Endothelial cell of umbilical vein (primary cell): Measurements from ENCODE around the gene MCCD1. TPM values are rescaled to one million over a fixed set of nuclear protein-coding genes. Genes with fewer than 3 reads are reported as not detected.

ENCODE experiments used
- BruUV-seq: library from RNA; stranded (reverse); fragments of 400-500 nt; replicated peaks from 2 replicates; lab custom pipeline; 2021; lab: Mats Ljungman, UMichigan
- CTCF ChIA-PET: fragments of 300-600, 350-600 bp; sonication (Branson Sonifier 250); formaldehyde crosslinking; loops from one replicate; lab custom pipeline; 2021; ENCODE audit warnings: antibody characterized with exemption, inconsistent platforms; lab: Charles Lee
- POLR2A ChIA-PET: fragments of 300-600, 350-600 bp; sonication (Branson Sonifier 250); formaldehyde crosslinking; loops from one replicate; lab custom pipeline; 2021; ENCODE audit warnings: antibody characterized with exemption, inconsistent platforms; lab: Charles Lee
- DNase-seq: peaks from one replicate; pipeline ENCODE4 v3.0.0-alpha.2; 2011; ENCODE audit warnings: low read depth, low spot score
- FAIRE-seq: peaks from 2 replicates; lab custom pipeline; 2011; peaks lifted over from hg19 to GRCh38; lab: Jason Lieb, UNC
- H2AFZ ChIP-seq: 2 replicates; pipeline ENCODE4 v1.6.0; 2012; ENCODE audit warnings: low read depth, low read length, control low read depth, inconsistent platforms
- H3K27ac ChIP-seq: 2 replicates; pipeline ENCODE4 v1.5.1; 2011; ENCODE audit warnings: low read depth, mild to moderate bottlenecking, control low read depth, low read length, moderate library complexity; ENCODE audit not compliant: insufficient read depth
- H3K27me3 ChIP-seq, 2 experiments: 2 replicates each; pipeline versions ENCODE4 v1.6.0 to v1.6.1; 2011; ENCODE audit warnings: low read length in 2 of 2, mixed read lengths in 1 of 2; ENCODE audit not compliant: control insufficient read depth in 2 of 2, insufficient read depth in 2 of 2
- H3K36me3 ChIP-seq, 2 experiments: 2 replicates in 1 of 2; 3 replicates in 1 of 2; pipeline ENCODE4 v1.5.1; 2011; ENCODE audit warnings: low read length in 2 of 2, mild to moderate bottlenecking in 1 of 2, moderate library complexity in 1 of 2; ENCODE audit not compliant: control insufficient read depth in 2 of 2, insufficient read depth in 2 of 2; ENCODE audit errors: extremely low read depth in 1 of 2
- H3K4me1 ChIP-seq: 3 replicates; pipeline ENCODE4 v1.5.1; 2011; ENCODE audit warnings: mild to moderate bottlenecking, low read length; ENCODE audit not compliant: control insufficient read depth, insufficient read depth; ENCODE audit errors: extremely low read depth
- H3K4me2 ChIP-seq: 2 replicates; pipeline ENCODE4 v1.6.1; 2011; ENCODE audit warnings: low read length, control low read depth, mixed read lengths; ENCODE audit not compliant: insufficient read depth
- H3K4me3 ChIP-seq, 3 experiments: fragments of 200-600 bp in 1 of 3; sonication (generic), shearing (Covaris generic) in 1 of 3; replicated peaks in 1 of 3; 2 replicates each; pipeline ENCODE4 v1.5.1; 2011 to 2016; ENCODE audit warnings: control low read depth in 3 of 3, low read length in 3 of 3, mild to moderate bottlenecking in 2 of 3, inconsistent platforms in 1 of 3, low read depth in 1 of 3, moderate library complexity in 1 of 3; ENCODE audit not compliant: insufficient read depth in 1 of 3
- H3K79me2 ChIP-seq: 2 replicates; pipeline ENCODE4 v1.6.0; 2012; ENCODE audit warnings: low read length, inconsistent platforms; ENCODE audit not compliant: control insufficient read depth, insufficient read depth
- H3K9ac ChIP-seq: replicated peaks from 2 replicates; pipeline ENCODE3; 2011; ENCODE audit warnings: low read length, control low read depth; ENCODE audit not compliant: insufficient read depth; ENCODE audit errors: extremely low read depth
- H3K9me1 ChIP-seq: replicated peaks from 3 replicates; pipeline ENCODE4 v1.6.0; 2011; ENCODE audit warnings: mild to moderate bottlenecking, low read length; ENCODE audit not compliant: control insufficient read depth, insufficient read depth; ENCODE audit errors: extremely low read depth
- H3K9me3 ChIP-seq: replicated peaks from 2 replicates; pipeline ENCODE4 v1.5.1; 2012; ENCODE audit warnings: low read length, inconsistent platforms; ENCODE audit not compliant: control insufficient read depth, insufficient read depth
- H4K20me1 ChIP-seq: replicated peaks from 2 replicates; pipeline ENCODE3; 2011; ENCODE audit warnings: mild to moderate bottlenecking, low read length; ENCODE audit not compliant: control insufficient read depth, insufficient read depth; ENCODE audit errors: extremely low read depth
- CTCF ChIP-seq, 2 donors: IDR thresholded peaks; 1 replicate in 1 of 2; 2 replicates in 1 of 2; pipeline ENCODE4 v1.5.1; 2011; ENCODE audit warnings: low read length in 2 of 2, mild to moderate bottlenecking in 2 of 2, moderate library complexity in 2 of 2, control low read depth in 1 of 2, inconsistent platforms in 1 of 2, low read depth in 1 of 2; ENCODE audit not compliant: insufficient read depth in 1 of 2; ENCODE audit errors: extremely low read depth in 1 of 2
- EZH2 ChIP-seq: IDR thresholded peaks from 2 replicates; pipeline ENCODE4 v1.6.1; 2012; ENCODE audit warnings: borderline replicate concordance, low read depth, mild to moderate bottlenecking, moderate library complexity, low read length, inconsistent platforms; ENCODE audit not compliant: severe bottlenecking
- FOS ChIP-seq: IDR thresholded peaks from 2 replicates; pipeline ENCODE4 v1.6.1; 2011; ENCODE audit warnings: mild to moderate bottlenecking, low read length, moderate library complexity, borderline replicate concordance; ENCODE audit not compliant: insufficient read depth
- GATA2 ChIP-seq: IDR thresholded peaks from 2 replicates; pipeline ENCODE4 v1.7.0; 2011; ENCODE audit warnings: low read depth, mild to moderate bottlenecking, moderate library complexity, mixed read lengths, low read length; ENCODE audit not compliant: insufficient read length, insufficient read depth
- MAX ChIP-seq: IDR thresholded peaks from 2 replicates; pipeline ENCODE4 v1.6.1; 2011; ENCODE audit not compliant: insufficient read depth, insufficient read length
- POLR2A ChIP-seq: IDR thresholded peaks from 2 replicates; pipeline ENCODE4 v1.6.1; 2012; ENCODE audit warnings: low read depth, mild to moderate bottlenecking, control low read depth, low read length
- dilution Hi-C: fragments of 300-500 bp; cut with MboI; formaldehyde crosslinking; loops from one replicate; pipeline ENCODE4 v1.15.0; 2019; ENCODE audit warnings: low sequenced_read_pairs; ENCODE audit not compliant: extremely low pct_ligation_motif_present
- intact Hi-C: fragments of 100-400 bp; cut with micrococcal nuclease; formaldehyde crosslinking; loops from one replicate; pipeline ENCODE4 v1.10.0; 2022
- polyA plus RNA-seq, 4 experiments: library from polyadenylated mRNA; depleted of rRNA in 3 of 4; stranded (reverse) in 3 of 4; unstranded in 1 of 4; fragments of >200 nt; gene quantifications; 2 replicates each; pipeline versions ENCODE4 v1.2.1 to v1.2.3, GENCODE V29; 2011 to 2012; ENCODE audit warnings: missing spikeins in 1 of 4
- total RNA-seq: library from RNA; stranded (reverse); gene quantifications from 2 replicates; pipeline ENCODE4 v1.2.3, GENCODE V29; 2021

The MCCD1 gene
- total and polyA plus RNA-seq, 2 donors (not counting 3 experiments of a cell fraction or from before 2014, with no cell fraction given), result not detected

- H3K79me2 ChIP-seq, result peaks cover 7% of the 10 kb centered on the region
- H3K27ac ChIP-seq, result peak overlapping the region; percentile 98
- H3K36me3 ChIP-seq, result peaks cover 2 to 10% of the 10 kb centered on the region in 2 experiments
- TF ChIP-seq MAX, result no peak
- no peak for TF ChIP-seq EZH2
- no peak for TF ChIP-seq CTCF (IDR thresholded peaks at IDR 0.05; ENCODE audit: extremely low read depth in 1 of 2, insufficient read depth in 1 of 2, low read depth in 1 of 2, low read length in 2 of 2)
- TF ChIP-seq POLR2A, result no peak
- TF ChIP-seq GATA2, result no peak
- TF ChIP-seq FOS, result no peak
- DNase-seq (no peak), FAIRE-seq (peak; percentile 38)
- H2AFZ ChIP-seq, result no peak overlapping the region
- intact Hi-C loops, result no loop called here
- no peaks in the 10 kb centered on the region for H4K20me1 ChIP-seq
- H3K4me2 ChIP-seq, result no peak overlapping the region
- CTCF ChIA-PET, result interaction anchor here (31.0 kb wide), 1 partner anchor 31 kb away, joined by 1517 read pairs; the partner anchor contains the start of genes LST1, LTB, NCR3 and TNF
- no peak overlapping the region for H3K9ac ChIP-seq
- H3K27me3 ChIP-seq, result no peaks in the 10 kb centered on the region
- no peaks in the 10 kb centered on the region for H3K9me3 ChIP-seq
- no TSS peak for BruUV-seq
- H3K4me3 ChIP-seq, result no peak overlapping the region
- POLR2A ChIA-PET, result no interaction called here
- dilution Hi-C loops, result no loop called here
- H3K4me1 ChIP-seq, result peaks cover 56% of the 10 kb centered on the region
- no peaks in the 10 kb centered on the region for H3K9me1 ChIP-seq
Measured at GRCh38 chr6:31557443-31558317, 28.9 kb downstream of the MCCD1 start.
